ENCODE measurements around the gene ABCA13.

DNA sequence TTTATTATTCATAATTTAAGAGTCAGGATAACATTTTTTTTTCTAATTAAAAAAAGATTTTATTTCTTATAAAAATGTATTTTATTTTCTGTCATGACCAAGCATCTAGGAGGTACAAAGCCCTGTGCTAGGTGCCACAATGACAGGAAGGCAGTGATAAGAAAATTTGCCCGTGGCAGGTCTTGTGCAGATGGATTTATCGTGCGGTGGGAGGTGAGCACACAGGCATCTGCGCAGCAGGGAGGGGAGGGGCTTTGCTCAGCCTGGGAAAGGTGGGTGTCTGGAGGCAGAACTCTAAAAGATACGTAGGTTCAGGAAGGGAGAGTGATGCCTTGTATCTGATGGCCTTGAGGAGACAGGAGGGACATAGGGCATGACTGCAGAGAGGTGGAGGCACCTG, 115.6 kb downstream of the ABCA13 start:
- TF ChIP-seq RAD21 (IDR thresholded peaks at IDR 0.05; ENCODE audit: low read depth) (no peak), POLR2A (IDR thresholded peaks at IDR 0.05; ENCODE audit: borderline replicate concordance, extremely low read depth, insufficient read depth, insufficient read length) (no peak), SP1 (IDR thresholded peaks at IDR 0.05; ENCODE audit: low read depth) (no peak), MAX (IDR thresholded peaks at IDR 0.05) (no peak), SIN3A (IDR thresholded peaks at IDR 0.05; ENCODE audit: low read depth) (no peak), CTCF (IDR thresholded peaks at IDR 0.05 in 2 of 3, conservative IDR thresholded peaks at IDR 0.05 in 1 of 3; ENCODE audit: borderline replicate concordance in 1 of 3, insufficient read depth in 1 of 3, low read depth in 2 of 3, low read length in 2 of 3) (no peak), REST (IDR thresholded peaks at IDR 0.05; ENCODE audit: low read depth) (no peak), FOSL1 (IDR thresholded peaks at IDR 0.05; ENCODE audit: low read depth) (no peak), EGR1 (IDR thresholded peaks at IDR 0.05; ENCODE audit: low read depth) (no peak), POLR2AphosphoS5 (IDR thresholded peaks at IDR 0.05; ENCODE audit: low read depth, low read length) (no peak), JUND (IDR thresholded peaks at IDR 0.05) (no peak)
